Cortex of kidney (tissue), 1 donor: Measurements from ENCODE around the gene SVIL.
"Not testable (repeated sequence)": the region's sequence is repeated elsewhere in the genome, so short reads cannot be mapped to it uniquely, and the experiment has no call there.

Experiments
- DNase-seq: peaks from one replicate; lab custom pipeline; 2025; lab: John Stamatoyannopoulos, UW

The SVIL gene

DNA sequence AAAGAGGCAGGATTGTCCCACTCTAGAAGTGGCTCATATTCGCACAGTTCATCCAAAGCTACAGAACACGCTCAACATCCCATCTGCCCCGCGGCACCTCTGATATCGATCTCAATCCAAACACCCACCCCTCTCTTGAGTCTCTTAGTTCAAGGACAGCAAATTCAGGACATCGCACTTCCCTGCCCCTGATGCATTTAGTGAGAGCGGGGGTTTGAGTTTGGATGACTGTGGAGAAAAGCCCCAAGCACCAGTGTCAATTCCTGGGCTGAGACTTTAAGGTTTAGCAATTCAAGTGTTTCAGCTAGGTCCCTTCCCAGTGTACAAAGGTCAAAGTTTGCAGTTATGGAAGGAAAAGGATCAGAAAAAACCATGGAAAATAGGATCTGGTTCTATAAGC is 179.7 kb downstream of the SVIL start:
- no peak for DNase-seq

DNA sequence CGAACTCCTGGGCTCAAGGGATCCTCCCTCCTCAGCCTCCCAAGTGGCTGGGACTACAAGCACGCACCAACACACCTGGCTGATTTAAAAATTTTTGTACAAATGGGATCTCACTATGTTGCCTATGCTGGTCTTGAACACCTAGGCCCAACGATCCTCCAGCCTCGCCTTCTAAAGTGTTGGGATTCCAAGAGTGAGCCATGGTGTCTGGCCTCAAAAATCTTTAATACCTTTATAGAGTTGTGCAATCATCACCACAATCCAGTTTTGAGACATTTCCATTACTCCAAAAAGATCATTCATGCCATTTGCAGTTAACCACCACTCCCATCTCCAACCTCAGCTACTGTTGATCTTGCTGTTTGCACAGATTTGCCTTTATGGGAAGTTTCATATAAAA is 180.5 kb downstream of the SVIL start:
- DNase-seq, result no peak

DNA sequence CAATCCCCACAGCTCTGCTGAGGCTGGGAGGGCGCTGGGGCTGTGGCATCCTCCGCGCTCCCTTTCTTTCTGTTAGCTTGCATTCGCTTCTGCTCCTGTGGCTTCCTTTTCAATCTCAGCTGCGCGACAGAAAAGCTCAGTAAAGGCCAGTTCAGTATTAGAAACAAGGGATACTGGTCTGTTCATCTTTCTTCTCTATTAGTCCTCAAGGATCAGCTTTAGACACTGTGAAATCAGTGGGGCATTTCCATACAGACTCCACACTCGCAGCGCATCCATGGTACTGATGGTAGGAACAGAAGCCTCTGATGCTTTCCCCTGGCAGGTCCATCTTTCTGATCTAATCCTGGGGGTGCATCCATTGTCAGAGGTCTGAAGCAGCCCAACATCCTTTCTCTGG is 182.2 kb downstream of the SVIL start:
- no peak for DNase-seq

DNA sequence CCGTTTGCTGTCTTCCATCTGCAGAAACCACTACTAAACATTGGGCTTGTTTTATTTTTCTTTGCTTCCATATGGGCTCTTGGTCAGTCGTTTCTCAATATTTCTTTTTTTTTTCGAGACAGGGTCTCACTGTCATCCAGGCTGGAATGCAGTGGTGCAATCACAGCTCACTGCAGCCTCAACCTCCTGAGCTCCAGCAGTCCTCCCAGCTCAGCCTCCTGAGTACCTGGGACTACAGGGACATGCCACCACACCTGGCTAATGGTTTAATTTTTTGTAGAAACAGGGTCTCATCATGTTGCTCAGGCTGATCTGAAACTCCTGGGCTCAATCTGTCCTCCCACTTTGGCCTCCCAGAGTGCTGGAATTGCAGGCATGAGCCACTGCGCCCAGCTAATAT is 182.8 kb downstream of the SVIL start:
- DNase-seq, result no peak

DNA sequence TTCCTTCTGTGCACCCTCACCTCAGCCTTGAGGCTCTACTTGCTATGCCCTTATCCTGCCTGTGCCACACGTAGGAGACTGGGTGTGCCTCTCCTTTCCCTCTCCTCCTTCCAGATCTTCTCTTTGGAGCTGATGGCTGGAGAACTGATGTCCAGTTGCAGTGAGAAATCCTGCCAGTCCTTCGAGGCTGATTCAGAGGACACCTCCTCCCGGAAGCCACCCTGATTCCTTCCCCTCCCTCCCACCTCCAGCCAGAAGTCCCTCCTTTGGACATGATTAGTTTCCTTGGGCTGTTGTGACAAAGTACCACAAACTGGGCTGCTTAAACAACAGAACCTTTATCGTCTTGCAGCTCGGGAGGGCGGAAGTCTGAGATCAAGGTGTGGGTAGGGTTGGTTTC is 184.4 kb downstream of the SVIL start:
- DNase-seq, result no peak

DNA sequence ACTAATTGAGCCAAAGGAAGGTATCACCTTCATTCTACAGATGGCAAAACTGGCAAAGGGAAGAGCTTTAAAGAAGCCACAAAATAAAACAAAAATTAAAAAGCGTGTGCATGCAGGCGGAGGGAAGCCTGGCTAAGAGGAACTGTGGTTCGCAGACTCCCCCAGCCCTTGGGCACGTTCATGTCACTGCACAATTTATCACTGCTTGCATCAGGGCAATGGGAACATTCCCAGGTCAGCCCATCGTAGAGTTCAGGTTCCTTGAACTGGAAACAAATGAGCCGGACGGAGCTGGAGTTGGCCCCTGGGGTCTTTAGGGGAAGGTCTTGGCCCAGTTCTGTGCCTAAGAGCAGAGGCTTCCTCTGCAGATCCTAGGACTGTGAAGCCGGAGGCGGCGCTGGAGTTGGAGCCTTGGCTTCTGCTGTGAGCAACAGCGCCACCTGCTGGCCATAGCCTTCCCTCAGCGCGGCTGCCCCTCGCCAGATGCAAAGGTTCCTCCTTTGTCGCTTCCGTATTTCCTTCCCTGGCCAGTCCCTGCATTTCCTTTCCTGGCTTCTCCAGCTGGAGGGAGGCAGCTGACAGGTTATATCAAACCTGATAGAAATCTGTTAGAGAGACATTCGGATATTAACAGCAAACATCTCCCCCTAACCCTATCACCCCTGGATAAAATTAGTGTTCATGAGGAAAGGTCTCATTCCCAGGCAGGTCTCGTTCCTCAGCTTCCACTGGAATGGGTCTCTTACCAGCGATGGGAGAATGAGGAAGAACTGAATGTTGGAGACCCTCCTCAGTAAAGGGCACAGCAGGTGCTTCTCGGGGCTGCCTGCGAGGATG is 185.8 kb downstream of the SVIL start:
- not testable (repeated sequence) for DNase-seq

DNA sequence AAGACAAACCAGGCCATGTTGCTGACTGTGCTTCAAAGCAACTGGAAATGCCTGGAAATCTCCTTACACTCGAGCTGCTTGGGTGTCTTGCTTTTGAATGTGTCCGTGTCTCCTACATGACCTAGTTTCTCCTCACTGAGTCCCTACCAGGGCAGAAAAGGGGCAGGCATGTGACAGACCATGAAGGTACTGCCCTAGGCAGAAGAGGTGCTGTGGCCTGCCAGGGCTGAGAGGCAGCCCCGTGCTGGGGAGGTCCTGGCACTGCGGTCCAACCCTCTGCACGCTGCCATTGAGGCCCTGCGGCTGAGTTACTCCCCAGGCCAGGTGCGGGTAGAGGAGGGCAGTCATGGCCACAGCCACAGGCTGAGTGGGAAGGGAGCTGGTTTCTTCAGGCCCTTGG is 186.6 kb downstream of the SVIL start:
- no peak for DNase-seq

DNA sequence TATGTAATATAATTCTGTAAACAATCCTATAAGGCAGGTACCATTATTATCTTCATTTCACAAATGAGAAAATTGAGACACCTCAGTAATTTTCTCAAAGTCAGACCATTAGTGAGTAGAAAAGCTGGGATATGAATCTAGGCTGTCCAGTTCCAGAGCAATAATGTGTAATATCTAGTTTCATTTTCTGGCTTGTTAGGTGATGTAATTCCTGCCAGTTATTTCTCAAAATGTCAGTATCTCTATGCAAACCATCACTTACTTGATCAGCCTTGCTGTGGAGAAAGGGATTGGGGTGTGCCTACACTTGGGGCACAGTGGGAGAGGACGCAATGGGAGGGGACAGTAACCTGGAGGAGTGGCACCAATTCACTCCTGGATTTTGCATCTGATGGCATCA is 188.4 kb downstream of the SVIL start:
- no peak for DNase-seq

DNA sequence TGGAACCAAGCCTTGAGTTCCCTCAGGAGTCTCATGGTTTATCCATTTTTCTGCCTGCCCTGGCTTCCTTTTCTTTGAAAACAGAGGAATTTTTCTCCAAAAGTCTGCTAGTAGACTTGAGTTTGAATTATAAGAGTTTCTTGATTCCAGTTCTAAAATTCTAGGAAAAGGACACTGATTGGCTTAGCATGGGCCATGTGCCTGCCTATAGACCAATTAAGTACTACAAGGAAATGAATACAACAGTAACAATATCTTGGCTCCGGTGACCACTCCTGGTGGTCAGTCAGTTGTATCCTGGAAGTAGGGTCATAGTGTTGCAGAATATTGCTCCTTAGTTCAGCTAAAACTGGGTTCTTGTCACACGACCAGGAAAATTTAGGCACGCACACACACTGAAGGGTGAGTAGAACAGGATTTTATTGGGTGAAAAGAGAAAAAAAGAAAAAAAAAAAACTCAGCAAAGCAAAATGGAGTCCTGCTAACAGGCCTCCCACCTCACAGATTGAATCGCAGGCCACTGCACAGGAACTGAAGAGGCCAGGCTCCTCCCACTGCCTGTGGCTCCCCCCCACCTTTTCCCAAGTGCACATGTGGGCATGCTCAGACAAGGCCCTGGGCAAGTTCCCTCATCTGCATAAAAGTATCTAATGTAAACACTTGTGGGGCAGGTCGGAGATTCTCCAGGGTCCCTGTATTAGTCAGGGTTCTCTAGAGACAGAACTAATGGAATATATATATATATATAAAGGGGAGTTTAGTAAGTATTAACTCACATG is 190.8 kb downstream of the SVIL start:
- DNase-seq, result no peak

DNA sequence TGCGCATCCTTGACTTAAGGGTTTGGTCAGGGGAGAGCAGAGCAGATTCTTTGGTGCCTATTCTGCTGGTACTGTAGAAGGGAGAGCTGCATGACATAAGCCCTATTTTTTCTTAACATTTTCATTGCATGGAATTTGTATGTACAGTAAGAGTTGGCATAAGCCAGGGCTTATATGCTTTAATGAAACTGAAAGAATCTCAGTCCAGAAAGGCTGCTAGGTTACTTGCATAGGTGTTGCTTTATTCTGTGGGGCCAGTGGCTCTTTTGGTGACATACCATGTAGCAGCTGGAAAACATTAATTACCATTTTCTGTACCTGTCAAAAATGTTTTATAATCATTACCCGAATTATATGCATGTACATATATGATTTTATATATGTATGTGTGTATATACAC is 193.8 kb downstream of the SVIL start:
- no peak for DNase-seq

DNA sequence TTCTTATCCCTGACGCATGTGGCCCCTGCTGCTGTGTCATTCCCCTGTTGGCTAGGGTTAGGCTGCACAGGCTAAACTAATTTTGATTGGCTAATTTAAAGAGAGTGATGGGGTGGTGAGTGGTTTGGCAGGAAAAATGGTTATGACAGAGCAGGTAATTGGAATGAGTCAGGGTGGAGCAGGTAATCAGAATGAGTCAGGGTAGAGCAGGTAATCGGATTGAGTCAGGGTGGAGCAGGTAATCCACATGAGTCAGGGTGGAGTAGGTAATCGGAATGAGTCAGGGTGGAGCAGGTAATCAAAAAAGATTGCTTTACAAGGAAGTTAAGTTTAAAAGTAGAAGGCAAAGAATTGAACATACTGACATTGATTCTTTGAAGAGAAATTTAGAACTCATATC is 195.8 kb downstream of the SVIL start:
- DNase-seq, result not testable (repeated sequence)

DNA sequence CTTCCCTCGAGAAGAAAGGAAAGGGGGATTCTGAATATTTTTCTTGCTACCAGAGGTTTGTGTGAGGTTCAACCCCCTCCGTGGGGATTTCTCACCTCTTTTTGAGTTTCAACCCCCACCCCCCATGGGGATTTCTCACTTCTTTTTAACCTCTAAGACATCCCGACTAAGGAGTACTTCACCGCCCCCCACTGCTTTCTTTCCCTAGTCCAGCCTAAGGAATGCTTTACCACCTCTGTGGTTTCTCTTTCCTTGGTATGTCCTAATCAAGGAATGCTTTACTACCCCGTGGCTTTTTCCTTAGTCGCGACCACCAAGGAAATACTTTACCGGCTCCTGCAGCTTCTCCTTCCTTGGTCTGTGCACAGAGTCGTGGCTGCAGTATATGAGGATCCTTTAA is 196.5 kb downstream of the SVIL start:
- no peak for DNase-seq

DNA sequence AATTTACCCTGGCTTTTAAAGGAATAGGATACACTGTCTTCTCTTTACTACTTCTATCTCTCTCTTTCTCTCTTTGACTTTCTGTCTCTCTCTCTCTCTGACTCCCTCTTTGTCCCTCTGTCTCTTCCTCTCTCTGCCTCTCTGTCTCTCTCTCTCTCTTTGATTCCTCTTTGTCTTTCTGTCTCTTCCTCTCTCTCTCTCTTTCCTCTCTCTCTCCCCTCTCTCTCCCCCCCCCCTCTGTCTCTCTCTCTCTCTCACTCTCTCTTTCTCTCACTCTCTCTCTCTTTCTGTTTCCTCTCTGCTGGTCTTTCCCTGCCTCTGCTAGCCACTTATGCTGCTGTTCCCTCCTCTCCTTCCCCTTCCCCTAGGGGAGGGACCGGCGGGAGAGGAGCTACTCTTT is 196.9 kb downstream of the SVIL start:
- no peak for DNase-seq

DNA sequence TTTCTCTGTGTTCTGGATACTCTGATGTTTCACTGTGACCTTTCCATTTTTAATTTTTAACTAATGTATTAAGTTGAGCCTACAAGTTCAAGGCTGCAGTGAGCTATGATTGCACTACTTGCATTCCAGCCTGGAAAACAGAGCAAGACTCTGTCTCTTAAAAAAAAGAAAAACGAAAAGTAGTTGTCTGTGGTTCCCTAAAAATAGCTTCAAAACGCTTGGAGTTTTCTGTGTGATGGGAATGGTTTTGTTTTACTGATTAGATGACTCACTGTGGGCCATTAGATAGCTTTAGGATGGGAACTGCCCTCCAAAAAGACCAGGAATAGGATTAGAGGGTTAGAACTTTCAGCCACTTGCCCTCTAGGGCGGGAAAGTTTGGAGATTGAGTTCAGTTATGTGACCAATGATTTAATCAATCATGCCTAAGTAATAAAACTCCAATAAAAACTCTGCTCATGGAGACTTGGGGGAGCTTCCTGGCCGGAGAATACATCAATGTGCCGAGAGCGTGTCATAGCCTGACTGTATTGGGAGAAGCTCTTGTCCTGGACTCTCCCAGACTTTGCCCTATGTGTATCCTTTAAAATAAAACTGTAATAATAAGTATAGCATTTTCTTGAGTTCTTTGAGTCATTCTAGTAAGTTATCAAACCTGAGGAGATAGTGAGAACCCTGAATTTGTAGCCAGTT is 198.8 kb downstream of the SVIL start:
- DNase-seq, result no peak

DNA sequence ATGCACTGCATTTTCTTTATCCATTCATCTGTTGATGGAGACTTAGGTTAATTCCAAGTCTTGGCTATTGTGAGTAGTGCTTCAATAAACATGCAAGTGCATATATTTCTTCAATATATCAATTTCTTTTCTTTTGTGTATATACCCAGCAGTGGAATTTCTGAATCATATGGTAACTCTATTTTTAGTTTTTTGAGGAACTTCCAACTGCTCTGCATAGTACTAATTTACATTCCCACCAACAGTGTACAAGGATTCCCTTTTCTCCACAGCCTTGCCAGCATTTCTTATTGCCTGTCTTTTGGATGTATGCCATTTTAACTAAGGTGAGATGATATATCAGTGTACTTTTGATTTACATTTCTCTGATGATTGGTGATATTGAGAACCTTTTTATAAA is 200.7 kb downstream of the SVIL start:
- no peak for DNase-seq

DNA sequence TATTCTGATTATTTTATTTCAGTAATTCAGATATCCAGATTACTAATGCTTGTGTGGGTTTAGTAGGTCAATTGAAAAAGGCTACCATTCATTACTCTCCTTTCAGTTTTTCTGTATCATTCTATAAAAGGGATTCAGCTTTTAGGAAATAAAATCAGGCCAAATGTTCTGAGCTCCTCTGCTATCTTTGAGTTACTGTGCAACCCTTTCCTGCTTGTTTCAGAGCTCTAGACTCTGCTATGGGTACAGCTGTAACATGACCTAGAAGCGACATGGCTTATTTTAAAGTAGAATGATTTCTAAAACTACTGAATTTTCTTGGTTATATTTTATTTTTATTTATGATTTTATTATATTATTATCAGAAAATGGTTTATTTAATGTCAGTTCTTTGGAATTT is 203.1 kb downstream of the SVIL start:
- no peak for DNase-seq

DNA sequence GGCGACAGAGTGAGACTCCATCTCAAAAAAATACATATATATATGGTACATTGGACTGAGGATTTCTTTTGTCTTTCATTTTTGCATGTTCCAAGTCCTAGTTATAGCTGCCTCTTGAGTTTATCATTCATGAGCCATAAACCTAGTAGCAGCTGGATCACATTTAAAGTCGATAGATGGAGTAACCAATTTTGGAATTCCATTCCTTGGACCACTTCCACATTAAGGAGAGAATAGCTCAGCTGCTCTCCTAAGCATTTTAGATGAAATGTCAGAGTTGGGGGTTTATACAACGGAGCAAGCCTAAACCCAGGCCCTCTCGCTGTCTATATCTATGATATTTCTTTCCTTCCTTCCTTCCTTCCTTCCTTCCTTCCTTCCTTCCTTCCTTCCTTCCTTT is 204.7 kb downstream of the SVIL start:
- DNase-seq, result no peak

DNA sequence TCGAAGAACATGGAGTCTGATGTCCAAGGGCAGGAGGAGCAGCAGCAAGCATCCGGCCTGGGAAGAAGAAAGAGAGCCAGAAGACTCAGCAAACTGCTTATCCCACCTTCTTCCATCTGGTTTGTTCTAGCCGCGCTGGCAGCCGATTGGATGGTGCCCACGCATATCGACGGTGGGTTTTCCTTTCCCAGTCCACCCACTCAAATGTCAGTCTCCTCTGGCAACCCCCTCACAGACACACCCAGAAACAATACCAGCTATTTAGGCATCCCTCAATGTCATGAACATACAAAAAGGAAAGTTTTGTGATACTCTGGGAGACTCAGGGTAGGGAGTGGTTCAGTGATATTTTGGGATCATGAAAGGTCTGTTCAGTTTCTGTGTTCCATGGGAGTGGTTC is 206.3 kb downstream of the SVIL start:
- no peak for DNase-seq

DNA sequence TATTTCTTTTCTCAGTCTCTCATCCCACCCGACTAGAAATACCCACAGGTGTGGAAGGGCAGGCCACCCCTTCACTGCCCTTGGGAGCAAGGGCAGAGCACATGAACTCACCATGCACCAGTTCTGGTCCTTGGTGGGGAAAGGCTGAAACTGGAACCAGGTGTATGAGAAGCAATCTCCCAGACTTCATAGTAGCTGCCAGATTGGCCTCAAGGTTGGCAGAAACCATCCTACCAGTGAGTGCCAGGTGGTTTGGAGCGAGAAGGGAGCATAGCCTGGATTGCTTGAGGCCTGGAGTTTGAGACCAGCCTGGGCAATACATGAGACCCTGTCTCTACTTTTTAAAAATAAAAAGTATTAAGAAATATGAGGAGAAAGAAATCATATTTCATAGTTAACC is 207.1 kb downstream of the SVIL start:
- DNase-seq, result no peak

DNA sequence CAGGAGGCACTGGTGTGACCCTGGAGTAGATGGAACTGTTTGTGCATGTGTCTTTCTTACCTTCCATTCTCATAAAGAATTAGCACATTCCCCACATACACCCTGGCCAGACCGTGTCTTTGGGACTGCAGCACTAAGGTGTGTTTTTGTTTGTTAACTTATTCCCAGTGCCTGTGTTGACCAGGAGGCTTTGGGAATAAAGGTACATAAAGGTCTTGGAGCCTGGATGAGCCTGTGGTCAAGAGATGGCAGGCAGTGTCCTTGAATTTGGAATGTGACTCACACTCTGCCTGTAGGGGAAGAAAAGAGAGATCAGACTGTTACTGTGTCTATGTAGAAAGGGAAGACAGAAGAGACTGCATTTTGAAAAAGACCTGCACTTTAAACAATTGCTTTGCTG is 208.4 kb downstream of the SVIL start:
- DNase-seq, result no peak

DNA sequence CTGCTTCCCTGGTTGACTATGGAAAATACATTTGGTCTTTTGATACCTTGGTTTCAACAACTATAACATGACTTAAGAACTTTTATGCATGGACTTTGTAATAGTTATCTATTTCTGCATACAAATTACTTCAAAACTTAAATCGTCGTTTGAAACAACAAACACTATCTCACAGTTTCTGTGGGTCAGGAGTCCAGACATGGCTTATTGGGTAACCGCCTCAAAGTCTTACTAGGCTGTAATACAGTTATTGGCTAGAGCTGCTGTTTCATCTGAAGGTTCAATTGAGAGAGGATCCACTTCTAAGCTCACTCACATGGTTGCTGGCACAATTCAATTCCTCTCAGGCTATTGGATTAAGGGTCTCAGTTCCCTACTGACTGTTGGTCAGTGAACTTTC is 210.8 kb downstream of the SVIL start:
- no peak for DNase-seq

DNA sequence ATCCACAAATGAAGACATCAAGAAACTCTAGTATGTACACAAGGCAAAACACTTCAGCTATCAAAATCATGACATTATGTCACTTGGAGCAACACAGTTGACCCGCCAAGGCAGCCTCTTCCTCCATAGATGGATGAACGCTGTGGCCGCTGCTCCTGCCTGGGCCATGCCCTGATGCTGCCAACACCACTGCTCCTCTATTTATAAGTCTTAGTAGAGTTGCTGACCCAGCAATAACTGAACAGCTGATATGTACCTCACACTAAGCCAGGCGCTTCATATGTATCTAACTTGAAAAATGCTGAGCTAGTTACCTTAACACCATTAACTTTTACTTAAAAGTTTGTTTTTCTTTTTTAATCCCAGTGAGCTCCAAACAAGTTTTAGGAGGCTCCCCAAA is 214.0 kb downstream of the SVIL start:
- DNase-seq, result no peak

DNA sequence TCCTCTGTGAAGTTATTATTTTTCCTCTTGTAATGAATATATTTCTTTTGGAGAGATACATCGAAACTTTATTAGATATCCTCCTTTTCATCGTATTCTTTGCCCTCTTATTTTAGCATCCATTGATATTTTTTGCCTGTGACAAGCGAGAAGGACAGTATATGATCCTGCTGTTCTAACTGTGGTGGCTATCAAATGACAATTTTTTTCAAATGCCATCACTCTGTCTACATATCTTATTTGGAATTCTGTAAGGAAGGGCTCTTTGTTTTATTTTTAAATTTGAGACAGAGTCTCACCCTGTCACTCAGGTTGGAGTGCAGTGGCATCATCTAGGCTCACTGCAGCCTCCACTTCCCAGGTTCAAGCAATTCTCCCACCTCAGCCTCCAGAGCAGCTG is 217.4 kb downstream of the SVIL start:
- no peak for DNase-seq
